Tibial artery (tissue), 4 donors: ENCODE data around the gene CEP295NL.
"Not testable (repeated sequence)": the region's sequence is repeated elsewhere in the genome, so short reads cannot be mapped to it uniquely, and the experiment has no call there.

Experiments used
- DNase-seq, 2 donors: peaks; one replicate each; pipeline ENCODE4 v3.0.0-alpha.2; 2019
- H3K27ac ChIP-seq, 2 donors: fragments of 200-600 bp; sonication (generic) in 1 of 2; 1 replicate in 1 of 2; 2 replicates in 1 of 2; pipeline ENCODE4 v1.5.1; 2018 to 2019; ENCODE audit warnings: mild to moderate bottlenecking in 1 of 2
- H3K27me3 ChIP-seq, 2 donors: fragments of 200-600 bp; sonication (generic) in 1 of 2; one replicate each; pipeline versions ENCODE4 v1.5.1 to v1.6.0; 2016 to 2019
- H3K36me3 ChIP-seq, 3 donors: fragments of 200-600 bp; sonication (generic) in 2 of 3; one replicate each; pipeline ENCODE4 v1.5.1; 2016 to 2019; ENCODE audit warnings: mild to moderate bottlenecking in 2 of 3
- H3K4me1 ChIP-seq, 4 donors: fragments of 200-600 bp; sonication (generic) in 2 of 4; 1 replicate in 3 of 4; 2 replicates in 1 of 4; pipeline ENCODE4 v1.5.1; 2016 to 2019
- H3K4me3 ChIP-seq, 2 donors: fragments of 200-600 bp; sonication (generic) in 1 of 2; 1 replicate in 1 of 2; 2 replicates in 1 of 2; pipeline ENCODE4 v1.5.1; 2018 to 2019; ENCODE audit warnings: mild to moderate bottlenecking in 2 of 2
- H3K9me3 ChIP-seq, 3 donors: fragments of 200-600 bp; sonication (generic) in 1 of 3; one replicate each; pipeline ENCODE4 v1.5.1; 2016 to 2019
- CTCF ChIP-seq, 2 experiments: fragments of 200-600 bp in 1 of 2; fragments of 450-650 bp in 1 of 2; IDR thresholded peaks; one replicate each; pipeline ENCODE4 v1.5.1; 2017 to 2019; ENCODE audit warnings: antibody characterized with exemption in 2 of 2, mild to moderate bottlenecking in 1 of 2, moderate library complexity in 1 of 2
- intact Hi-C: fragments of 100-400 bp; cut with DNase I; formaldehyde crosslinking; loops from one replicate; pipeline ENCODE4 v1.15.0; 2023; ENCODE audit warnings: low total_unique reads

Gene CEP295NL

GRCh38 chr17:78883089-78883532, 19.9 kb downstream of the CEP295NL start:
- DNase-seq, result peak; percentile 88 to 92
- intact Hi-C loops, result loop anchor here (2.0 to 5.0 kb wide), 3 partner anchors 20 to 89 kb away; no protein-coding TSS in a partner anchor

GRCh38 chr17:78882540-78883088, 20.4 kb downstream of the CEP295NL start:
- H3K4me1 ChIP-seq, result peaks cover 29 to 99% (median 73%) of the 10 kb centered on the region in 4 donors
- H3K9me3 ChIP-seq, result no peaks in the 10 kb centered on the region
- H3K27ac ChIP-seq, result peak overlapping the region; percentile 86 to 89
- peak overlapping the region; percentile 36 to 45 for H3K4me3 ChIP-seq
- peaks cover 0 to 4% (median 3%) of the 10 kb centered on the region in 3 donors for H3K36me3 ChIP-seq
- TF ChIP-seq CTCF (IDR thresholded peaks at IDR 0.05), result no peak
- no peaks in the 10 kb centered on the region for H3K27me3 ChIP-seq
- peak in 1 of 2 donors; percentile 75 for DNase-seq
- intact Hi-C loops, result loop anchor here (2.0 to 5.0 kb wide), 3 partner anchors 20 to 90 kb away; no protein-coding TSS in a partner anchor

More at GRCh38 chr17:78883089-78883532, 19.9 kb downstream of the CEP295NL start:
- Histone ChIP-seq H3K27ac (peak overlapping the region; percentile 86 to 89), H3K27me3 (no peaks in the 10 kb centered on the region), H3K36me3 (peaks cover 0 to 4% (median 0%) of the 10 kb centered on the region in 3 donors), H3K4me3 (peak overlapping the region; percentile 36 to 45), H3K9me3 (no peaks in the 10 kb centered on the region), H3K4me1 (peaks cover 29 to 94% (median 73%) of the 10 kb centered on the region in 4 donors)
- no peak for TF ChIP-seq CTCF (IDR thresholded peaks at IDR 0.05)

GRCh38 chr17:78879635-78880186, 23.3 kb downstream of the CEP295NL start:
- Histone ChIP-seq H3K4me1 (peaks cover 28 to 100% (median 64%) of the 10 kb centered on the region in 4 donors), H3K36me3 (peaks cover 0 to 3% (median 0%) of the 10 kb centered on the region in 3 donors), H3K9me3 (no peaks in the 10 kb centered on the region), H3K27me3 (no peaks in the 10 kb centered on the region), H3K27ac (peak overlapping the region; percentile 76 to 89), H3K4me3 (peak overlapping the region; percentile 4 to 21)
- peak in 1 of 2 donors; percentile 66 for DNase-seq
- TF ChIP-seq CTCF (IDR thresholded peaks at IDR 0.05), result peak in 1 of 2 experiments; percentile 10
- intact Hi-C loops, result loop anchor here (5.0 kb wide), 2 partner anchors 43 to 93 kb away; no protein-coding TSS in a partner anchor

GRCh38 chr17:78878871-78879527, 24.0 kb downstream of the CEP295NL start:
- intact Hi-C loops, result no loop called here
- no peaks in the 10 kb centered on the region for H3K9me3 ChIP-seq
- H3K36me3 ChIP-seq, result peaks cover 0 to 3% (median under 1%) of the 10 kb centered on the region in 3 donors
- TF ChIP-seq CTCF (IDR thresholded peaks at IDR 0.05), result no peak
- DNase-seq, result no peak
- H3K4me1 ChIP-seq, result peaks cover 21 to 100% (median 59%) of the 10 kb centered on the region in 4 donors
- H3K27ac ChIP-seq, result peak overlapping the region; percentile 76 to 89
- no peaks in the 10 kb centered on the region for H3K27me3 ChIP-seq
- no peak overlapping the region for H3K4me3 ChIP-seq

- Histone ChIP-seq H3K36me3 (peaks cover 2 to 10% (median 8%) of the 10 kb centered on the region in 3 donors), H3K9me3 (no peaks in the 10 kb centered on the region), H3K27me3 (no peaks in the 10 kb centered on the region), H3K4me3 (no peak overlapping the region), H3K4me1 (peaks cover 14 to 100% (median 59%) of the 10 kb centered on the region in 4 donors), H3K27ac (peak overlapping the region in 1 of 2 donors; percentile 76)
- DNase-seq, result no peak
- TF ChIP-seq CTCF (IDR thresholded peaks at IDR 0.05), result no peak
- intact Hi-C loops, result no loop called here
These were observed 24.7 kb downstream of the CEP295NL start for GRCh38 chr17:78878261-78878660.

- H3K27ac ChIP-seq, DNase-seq: not testable (repeated sequence)
- H3K4me1 ChIP-seq, result peaks cover 6 to 90% (median 47%) of the 10 kb centered on the region in 4 donors
These were observed 26.0 kb downstream of the CEP295NL start for GRCh38 chr17:78876954-78877517.

More at GRCh38 chr17:78876954-78877517, 26.0 kb downstream of the CEP295NL start:
- peaks cover 9 to 22% (median 18%) of the 10 kb centered on the region in 3 donors for H3K36me3 ChIP-seq
- H3K27me3 ChIP-seq, H3K4me3 ChIP-seq, H3K9me3 ChIP-seq, intact Hi-C loops: not testable (repeated sequence)
